Measurements from ENCODE around the gene MAB21L3. TPM values are rescaled to one million over a fixed set of nuclear protein-coding genes. Genes with fewer than 3 reads are reported as not detected.

The MAB21L3 gene
- total and polyA plus RNA-seq, 2 of the 13 experiments (the other 11 are each of a cell fraction or from before 2014, with no cell fraction given): 0.55 to 4.1 TPM

GRCh38 chr1:116122955-116123757 lies 12.0 kb downstream of the MAB21L3 start (continued):
- TF ChIP-seq YY1 (IDR thresholded peaks at IDR 0.05; ENCODE audit: insufficient read depth, insufficient replicate concordance, low read depth, low read length) (no peak), REST (IDR thresholded peaks at IDR 0.05; ENCODE audit: borderline replicate concordance in 1 of 2, low read depth in 1 of 2, low read length in 2 of 2) (no peak), NR2F6 (IDR thresholded peaks at IDR 0.05) (peak; percentile 51), NR2F6 (CRISPR knock-in tag; IDR thresholded peaks at IDR 0.05) (peak; percentile 77), RORA (CRISPR knock-in tag; IDR thresholded peaks at IDR 0.05) (no peak), POGZ (CRISPR knock-in tag; IDR thresholded peaks at IDR 0.05) (peak; percentile 84), ONECUT2 (CRISPR knock-in tag; IDR thresholded peaks at IDR 0.05) (peak; percentile 47; the same call in 1 of the 2 replicates), ZNF34 (CRISPR knock-in tag; IDR thresholded peaks at IDR 0.05; ENCODE audit: borderline replicate concordance) (no peak), MEIS1 (CRISPR knock-in tag; IDR thresholded peaks at IDR 0.05; ENCODE audit: borderline replicate concordance) (no peak), TOE1 (CRISPR knock-in tag; IDR thresholded peaks at IDR 0.05) (no peak), HNRNPUL1 (IDR thresholded peaks at IDR 0.05; ENCODE audit: low read depth, low read length) (no peak), ARID5B (CRISPR knock-in tag; IDR thresholded peaks at IDR 0.05) (peak; percentile 98), NR3C1 (CRISPR knock-in tag; IDR thresholded peaks at IDR 0.05) (no peak), BCL3 (CRISPR knock-in tag; IDR thresholded peaks at IDR 0.05) (no peak), ETS1 (CRISPR knock-in tag; IDR thresholded peaks at IDR 0.05) (no peak), DNMT3B (CRISPR knock-in tag; conservative IDR thresholded peaks at IDR 0.05) (no peak), TCF7L2 (IDR thresholded peaks at IDR 0.05; ENCODE audit: low read depth, low read length) (no peak)
- TF ChIP-seq, protein P1, sequence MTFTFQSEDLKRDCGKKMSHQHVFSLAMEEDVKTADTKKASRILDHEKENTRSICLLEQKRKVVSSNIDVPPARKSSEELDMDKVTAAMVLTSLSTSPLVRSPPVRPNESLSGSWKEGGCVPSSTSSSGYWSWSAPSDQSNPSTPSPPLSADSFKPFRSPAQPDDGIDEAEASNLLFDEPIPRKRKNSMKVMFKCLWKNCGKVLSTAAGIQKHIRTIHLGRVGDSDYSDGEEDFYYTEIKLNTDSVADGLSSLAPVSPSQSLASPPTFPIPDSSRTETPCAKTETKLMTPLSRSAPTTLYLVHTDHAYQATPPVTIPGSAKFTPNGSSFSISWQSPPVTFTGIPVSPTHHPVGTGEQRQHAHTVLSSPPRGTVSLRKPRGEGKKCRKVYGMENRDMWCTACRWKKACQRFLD (CRISPR knock-in tag; IDR thresholded peaks at IDR 0.05; ENCODE audit: borderline replicate concordance): no peak
